Renal cortical epithelial cell (primary cell): ENCODE measurements around the gene BTD. TPM values are rescaled to one million over a fixed set of nuclear protein-coding genes. Genes with fewer than 3 reads are reported as not detected.

ENCODE experiments used
- DNase-seq: peaks from one replicate; pipeline ENCODE4 v3.0.0-alpha.2; 2011; ENCODE audit warnings: low read depth
- total RNA-seq: library from RNA; depleted of rRNA; stranded (reverse); fragments of >200 nt; gene quantifications from 2 replicates; pipeline ENCODE4 v1.2.3, GENCODE V29; 2014

The BTD gene
- total RNA-seq, 1 donor from 2014 or later: 35.7 TPM

DNA sequence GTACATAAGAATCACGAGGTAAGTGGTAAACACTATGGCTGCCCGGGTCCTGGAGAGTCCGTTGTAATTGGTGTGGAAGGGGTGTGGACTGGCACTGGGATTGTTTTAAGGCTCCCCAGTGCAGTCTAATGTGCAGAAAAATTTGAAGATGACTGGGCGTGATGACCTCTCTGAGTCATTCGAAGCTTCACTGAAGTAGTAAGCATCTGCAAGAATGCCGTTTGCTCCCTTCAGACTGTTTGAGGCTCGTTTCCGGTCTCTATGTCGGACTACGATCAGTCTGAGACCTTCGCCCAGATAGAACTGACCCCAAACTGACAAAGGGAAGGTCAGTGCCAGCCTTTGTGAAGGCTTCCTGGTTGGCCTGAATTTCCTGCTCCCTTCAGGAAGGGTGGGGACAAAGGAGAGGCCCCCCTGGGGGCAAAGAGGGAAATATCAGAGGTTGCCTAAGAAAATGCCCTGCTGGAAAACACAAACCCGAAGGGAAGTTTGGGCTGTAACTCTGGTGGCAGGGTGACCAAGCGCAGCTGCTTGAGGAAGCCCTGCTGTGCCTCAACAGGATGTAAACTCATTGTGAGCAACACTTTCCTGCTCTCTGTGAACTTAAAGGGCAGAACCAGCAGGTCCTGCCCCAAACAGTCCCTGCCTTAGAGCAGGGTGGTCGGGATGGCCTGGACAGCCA, 34.6 kb downstream of the BTD start:
- DNase-seq: peak; percentile 88

DNA sequence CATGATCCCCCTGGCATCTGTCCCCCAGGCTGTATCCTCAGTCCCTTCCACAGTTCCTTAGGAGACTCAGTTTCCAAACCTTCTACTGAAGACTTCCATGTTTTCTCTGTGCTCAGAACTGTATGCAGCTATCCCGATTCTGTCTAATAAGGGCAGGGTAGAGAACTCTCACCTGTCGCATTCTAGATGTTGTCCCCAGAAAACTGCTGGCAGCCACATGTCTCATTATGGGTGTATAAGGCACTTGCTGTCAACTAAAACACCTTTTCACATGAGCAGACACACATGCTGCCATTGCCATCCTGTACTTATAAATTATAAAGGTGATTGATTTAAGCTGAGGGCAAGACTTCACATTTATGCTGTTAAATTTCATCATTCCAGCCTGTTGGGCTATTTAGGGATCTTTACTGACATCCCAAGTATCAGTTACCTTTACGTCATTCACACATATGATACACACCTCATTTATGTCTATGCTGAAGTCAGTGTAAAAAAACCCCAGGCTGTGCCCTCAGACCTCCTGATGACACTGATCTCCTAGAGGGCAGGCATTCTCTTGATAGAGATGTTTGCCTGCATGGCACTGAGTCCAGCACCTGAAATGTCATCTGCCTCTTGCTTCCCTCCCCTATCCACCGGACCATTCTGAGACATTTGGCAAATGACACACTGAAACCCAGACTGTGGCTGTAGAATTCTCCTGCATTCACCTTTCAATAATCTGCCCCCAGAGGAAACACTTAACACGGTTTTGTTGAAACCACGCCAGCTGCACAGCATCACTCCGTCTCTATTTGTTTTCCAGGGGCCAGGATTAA, 35.8 kb downstream of the BTD start:
- DNase-seq: no peak

GRCh38 chr3:15638193-15638890, 36.8 kb downstream of the BTD start:
- DNase-seq: no peak

GRCh38 chr3:15638891-15639262, 37.3 kb downstream of the BTD start:
- DNase-seq: no peak

GRCh38 chr3:15645246-15645645, 43.7 kb downstream of the BTD start:
- DNase-seq: no peak

- DNase-seq: peak; percentile 93
Measured at GRCh38 chr3:15645740-15646501, 44.4 kb downstream of the BTD start.

- peak; percentile 99 for DNase-seq
Measured at GRCh38 chr3:15646851-15647511, 45.4 kb downstream of the BTD start.

DNA sequence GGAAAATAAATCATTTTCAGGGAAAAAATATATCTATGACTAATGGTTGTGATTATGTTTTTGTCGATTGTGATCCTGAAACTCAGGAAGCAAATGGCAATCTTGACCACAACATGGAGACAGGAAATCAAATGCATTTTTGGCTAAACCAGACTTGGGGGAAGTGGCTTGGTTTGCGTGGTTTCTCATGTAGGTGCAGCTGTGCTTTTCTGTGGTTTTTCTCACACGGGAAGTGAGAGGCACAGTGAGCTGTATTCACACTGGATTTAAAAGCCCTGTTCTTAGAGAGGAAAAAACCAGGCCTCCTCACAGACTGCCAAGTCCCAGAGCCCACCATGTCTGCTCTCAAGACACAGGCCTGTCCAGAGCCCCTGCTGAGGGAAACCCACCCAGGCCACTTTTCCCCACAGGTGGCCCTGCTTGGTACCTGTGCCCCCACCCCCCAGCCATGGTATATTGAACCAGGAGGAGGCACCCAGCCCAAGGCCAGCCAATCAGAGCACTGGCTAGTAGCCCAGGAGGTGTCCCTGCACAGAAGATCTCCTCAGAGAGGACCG, 46.1 kb downstream of the BTD start:
- DNase-seq: peak; percentile 81

GRCh38 chr3:15649341-15649740, 47.8 kb downstream of the BTD start:
- DNase-seq: no peak

- no peak for DNase-seq
Measured at GRCh38 chr3:15649858-15650257, 48.3 kb downstream of the BTD start.

DNA sequence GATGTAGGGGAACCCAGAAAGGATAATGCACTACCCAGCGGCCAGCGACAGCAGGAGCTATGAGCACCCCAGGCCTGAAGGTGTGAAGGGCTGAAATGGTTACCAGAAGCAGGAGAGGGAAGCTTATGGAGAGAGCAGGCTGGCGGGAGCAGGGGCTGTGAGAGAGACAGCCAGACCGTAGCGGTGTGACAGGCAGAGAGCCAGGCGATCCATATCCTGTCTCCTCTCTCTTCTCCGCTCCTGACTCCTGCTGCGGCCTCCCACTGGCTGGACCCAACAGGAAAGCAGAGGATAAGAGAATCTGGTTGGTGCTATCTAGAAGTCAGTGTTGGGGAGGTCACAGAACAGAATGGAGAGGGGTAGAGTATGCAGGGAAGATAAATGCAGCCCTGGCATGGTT, 49.9 kb downstream of the BTD start:
- no peak for DNase-seq

DNA sequence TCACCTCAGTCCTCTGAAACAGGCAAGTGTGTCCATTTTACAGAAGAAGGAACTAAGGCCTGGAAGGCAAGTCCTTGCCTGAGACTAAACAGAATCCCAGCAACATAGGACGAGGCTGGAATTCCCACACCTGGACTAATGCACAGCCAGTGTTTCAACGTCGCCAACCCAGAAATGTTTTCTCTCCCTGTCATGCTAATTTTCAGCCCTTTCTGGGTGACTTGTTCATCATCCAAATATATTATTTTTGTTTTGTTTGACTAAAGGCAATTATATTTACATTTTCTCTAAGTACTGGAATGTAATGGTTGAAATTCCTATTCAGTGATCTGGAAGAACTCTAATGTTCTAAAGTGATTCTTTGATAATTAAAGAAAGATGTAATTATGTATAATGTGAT, 51.8 kb downstream of the BTD start:
- no peak for DNase-seq

- DNase-seq: no peak
Measured at GRCh38 chr3:15654127-15654526, 52.6 kb downstream of the BTD start.

DNA sequence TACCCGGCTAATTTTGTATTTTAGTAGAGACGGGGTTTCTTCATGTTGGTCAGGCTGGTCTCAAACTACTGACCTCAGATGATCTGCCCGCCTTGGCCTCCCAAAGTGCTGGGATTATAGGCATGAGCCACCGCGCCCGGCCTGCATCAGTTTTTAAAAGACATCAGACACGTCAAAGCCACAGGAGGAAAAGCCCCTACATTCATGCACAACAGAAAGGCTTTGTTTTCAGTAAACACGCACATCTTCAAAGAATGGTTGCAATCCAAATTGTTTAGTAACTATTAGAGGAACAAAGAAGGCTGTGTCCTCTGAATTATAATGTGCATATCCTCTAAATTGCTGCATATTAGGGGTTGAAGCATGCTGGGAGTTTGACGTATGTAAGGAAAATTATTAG, 53.3 kb downstream of the BTD start:
- no peak for DNase-seq

- no peak for DNase-seq
Measured at GRCh38 chr3:15656342-15656741, 54.8 kb downstream of the BTD start.

DNA sequence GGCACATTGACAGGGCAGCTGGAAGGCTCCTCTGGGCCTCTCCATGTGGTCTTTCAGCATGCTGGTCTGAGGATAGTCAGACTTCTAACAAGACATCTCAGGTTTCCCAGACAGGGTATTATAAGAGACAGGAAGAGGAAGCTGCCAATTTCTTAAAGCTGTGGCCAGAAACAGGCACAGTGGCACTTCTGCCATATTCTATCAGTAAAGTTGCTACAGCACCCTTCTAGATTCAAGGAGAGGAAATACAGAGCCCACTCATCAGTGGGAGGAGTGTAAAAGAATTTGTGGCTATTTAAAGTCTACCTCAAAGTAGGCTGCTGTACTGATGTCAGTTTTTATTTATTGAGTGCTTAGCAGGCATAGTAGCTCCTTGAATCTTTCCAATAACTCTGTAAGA, 55.5 kb downstream of the BTD start:
- no peak for DNase-seq

GRCh38 chr3:15659254-15659975, 57.9 kb downstream of the BTD start:
- DNase-seq: peak; percentile 23

GRCh38 chr3:15660055-15660935, 58.8 kb downstream of the BTD start:
- no peak for DNase-seq

- DNase-seq: no peak
Measured at GRCh38 chr3:15664144-15664543, 62.6 kb downstream of the BTD start.
